Measurements from ENCODE around the gene RALGPS2.

GRCh38 chr1:178944729-178945128 lies 219.7 kb downstream of the RALGPS2 start:
- TF ChIP-seq CTCF (IDR thresholded peaks at IDR 0.05 in 8 of 11, conservative IDR thresholded peaks at IDR 0.05 in 3 of 11) (no peak), POLR2A (IDR thresholded peaks at IDR 0.05) (no peak), POLR2AphosphoS5 (IDR thresholded peaks at IDR 0.05) (no peak)

Data from spleen (tissue), 7 donors.